Measurements from ENCODE around the gene ADM2.

ADM2 gene

DNA sequence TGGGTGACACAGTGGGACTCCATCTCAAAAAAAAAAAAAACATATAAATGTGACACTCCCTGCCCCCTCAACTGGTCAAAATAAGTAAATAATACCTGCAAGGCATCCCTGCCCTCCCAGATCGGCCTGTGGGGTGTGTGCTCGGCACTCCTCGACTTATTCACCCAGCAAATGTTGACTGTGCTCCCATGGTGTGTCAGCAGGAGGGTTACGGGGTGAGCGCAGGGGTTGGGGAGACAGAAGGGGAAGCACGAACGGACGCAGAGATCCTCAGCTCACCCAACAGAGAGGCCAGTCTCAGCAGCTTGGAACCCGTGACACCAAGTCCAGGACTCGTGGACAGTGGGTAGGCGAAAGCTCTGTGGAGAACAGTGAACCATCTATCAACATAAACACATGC is 1.6 kb upstream of the ADM2 start:
- H3K9me3 ChIP-seq (ENCODE audit: control insufficient read depth, insufficient read depth, low read length) = no peaks in the 10 kb centered on the region
- H4K20me1 ChIP-seq (ENCODE audit: control insufficient read depth, insufficient read depth, low read depth, low read length) = no peaks in the 10 kb centered on the region
- H3K4me2 ChIP-seq (ENCODE audit: low read length) = no peak overlapping the region
- TF ChIP-seq, protein P1, sequence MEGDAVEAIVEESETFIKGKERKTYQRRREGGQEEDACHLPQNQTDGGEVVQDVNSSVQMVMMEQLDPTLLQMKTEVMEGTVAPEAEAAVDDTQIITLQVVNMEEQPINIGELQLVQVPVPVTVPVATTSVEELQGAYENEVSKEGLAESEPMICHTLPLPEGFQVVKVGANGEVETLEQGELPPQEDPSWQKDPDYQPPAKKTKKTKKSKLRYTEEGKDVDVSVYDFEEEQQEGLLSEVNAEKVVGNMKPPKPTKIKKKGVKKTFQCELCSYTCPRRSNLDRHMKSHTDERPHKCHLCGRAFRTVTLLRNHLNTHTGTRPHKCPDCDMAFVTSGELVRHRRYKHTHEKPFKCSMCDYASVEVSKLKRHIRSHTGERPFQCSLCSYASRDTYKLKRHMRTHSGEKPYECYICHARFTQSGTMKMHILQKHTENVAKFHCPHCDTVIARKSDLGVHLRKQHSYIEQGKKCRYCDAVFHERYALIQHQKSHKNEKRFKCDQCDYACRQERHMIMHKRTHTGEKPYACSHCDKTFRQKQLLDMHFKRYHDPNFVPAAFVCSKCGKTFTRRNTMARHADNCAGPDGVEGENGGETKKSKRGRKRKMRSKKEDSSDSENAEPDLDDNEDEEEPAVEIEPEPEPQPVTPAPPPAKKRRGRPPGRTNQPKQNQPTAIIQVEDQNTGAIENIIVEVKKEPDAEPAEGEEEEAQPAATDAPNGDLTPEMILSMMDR (IDR thresholded peaks at IDR 0.05; ENCODE audit: low read depth, low read length, poor library complexity, severe bottlenecking) = no peak
- no peak for TF ChIP-seq EZH2phosphoT487 (IDR thresholded peaks at IDR 0.05; ENCODE audit: borderline replicate concordance, low read length)
- peaks cover under 1% of the 10 kb centered on the region for H3K79me2 ChIP-seq (ENCODE audit: control insufficient read depth, low read length)
- H3K9me2 ChIP-seq (replicated peaks; ENCODE audit: control insufficient read depth, low read length) = no peaks in the 10 kb centered on the region
- H3K4me3 ChIP-seq (ENCODE audit: low read length) = no peak overlapping the region
- no peaks in the 10 kb centered on the region for H3F3A ChIP-seq (ENCODE audit: control insufficient read depth, insufficient read depth)
- H3K4me1 ChIP-seq (ENCODE audit: control insufficient read depth, low read length) = peaks cover 30% of the 10 kb centered on the region
- H3K27ac ChIP-seq (ENCODE audit: low read depth, low read length) = no peak overlapping the region
- peaks cover 32% of the 10 kb centered on the region for H3K27me3 ChIP-seq (ENCODE audit: control insufficient read depth, low read length)
- no peaks in the 10 kb centered on the region for H3K36me3 ChIP-seq (ENCODE audit: control insufficient read depth, low read length)

DNA sequence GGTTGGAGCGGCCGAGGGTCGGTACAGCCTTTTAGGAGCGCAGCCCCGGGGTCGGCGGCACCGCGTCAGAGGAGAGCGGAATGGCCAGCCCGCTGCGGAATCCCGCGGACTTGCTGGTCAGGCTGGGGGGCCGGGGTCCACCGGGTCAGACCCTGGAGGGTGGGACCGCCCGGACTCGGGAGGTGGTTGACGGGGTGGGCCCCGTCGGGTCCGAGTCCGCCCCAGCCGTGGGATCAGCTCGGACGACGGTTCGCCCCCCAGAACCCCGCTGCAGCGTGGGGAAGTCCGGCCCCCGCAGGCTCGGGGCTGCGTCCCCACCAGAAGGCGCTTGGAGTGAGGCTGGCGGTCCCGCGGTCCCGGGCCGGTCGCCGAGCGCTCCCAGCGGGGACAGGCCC is 301 bp upstream of the ADM2 start:
- no peaks in the 10 kb centered on the region for H3F3A ChIP-seq (ENCODE audit: control insufficient read depth, insufficient read depth)
- H3K4me1 ChIP-seq (ENCODE audit: control insufficient read depth, low read length) = peaks cover 23% of the 10 kb centered on the region
- TF ChIP-seq, protein P1 (IDR thresholded peaks at IDR 0.05; ENCODE audit: low read depth, low read length, poor library complexity, severe bottlenecking) = no peak
- TF ChIP-seq EZH2phosphoT487 (IDR thresholded peaks at IDR 0.05; ENCODE audit: borderline replicate concordance, low read length) = no peak
- peak overlapping the region; percentile 80 for H3K4me2 ChIP-seq (ENCODE audit: low read length)
- no peaks in the 10 kb centered on the region for H3K79me2 ChIP-seq (ENCODE audit: control insufficient read depth, low read length)
- H3K9me2 ChIP-seq (replicated peaks; ENCODE audit: control insufficient read depth, low read length) = no peaks in the 10 kb centered on the region
- peaks cover 32% of the 10 kb centered on the region for H3K27me3 ChIP-seq (ENCODE audit: control insufficient read depth, low read length)
- H3K9me3 ChIP-seq (ENCODE audit: control insufficient read depth, insufficient read depth, low read length) = no peaks in the 10 kb centered on the region
- no peaks in the 10 kb centered on the region for H3K36me3 ChIP-seq (ENCODE audit: control insufficient read depth, low read length)
- H3K27ac ChIP-seq (ENCODE audit: low read depth, low read length) = no peak overlapping the region
- no peaks in the 10 kb centered on the region for H4K20me1 ChIP-seq (ENCODE audit: control insufficient read depth, insufficient read depth, low read depth, low read length)
- H3K4me3 ChIP-seq (ENCODE audit: low read length) = peak overlapping the region; percentile 72

DNA sequence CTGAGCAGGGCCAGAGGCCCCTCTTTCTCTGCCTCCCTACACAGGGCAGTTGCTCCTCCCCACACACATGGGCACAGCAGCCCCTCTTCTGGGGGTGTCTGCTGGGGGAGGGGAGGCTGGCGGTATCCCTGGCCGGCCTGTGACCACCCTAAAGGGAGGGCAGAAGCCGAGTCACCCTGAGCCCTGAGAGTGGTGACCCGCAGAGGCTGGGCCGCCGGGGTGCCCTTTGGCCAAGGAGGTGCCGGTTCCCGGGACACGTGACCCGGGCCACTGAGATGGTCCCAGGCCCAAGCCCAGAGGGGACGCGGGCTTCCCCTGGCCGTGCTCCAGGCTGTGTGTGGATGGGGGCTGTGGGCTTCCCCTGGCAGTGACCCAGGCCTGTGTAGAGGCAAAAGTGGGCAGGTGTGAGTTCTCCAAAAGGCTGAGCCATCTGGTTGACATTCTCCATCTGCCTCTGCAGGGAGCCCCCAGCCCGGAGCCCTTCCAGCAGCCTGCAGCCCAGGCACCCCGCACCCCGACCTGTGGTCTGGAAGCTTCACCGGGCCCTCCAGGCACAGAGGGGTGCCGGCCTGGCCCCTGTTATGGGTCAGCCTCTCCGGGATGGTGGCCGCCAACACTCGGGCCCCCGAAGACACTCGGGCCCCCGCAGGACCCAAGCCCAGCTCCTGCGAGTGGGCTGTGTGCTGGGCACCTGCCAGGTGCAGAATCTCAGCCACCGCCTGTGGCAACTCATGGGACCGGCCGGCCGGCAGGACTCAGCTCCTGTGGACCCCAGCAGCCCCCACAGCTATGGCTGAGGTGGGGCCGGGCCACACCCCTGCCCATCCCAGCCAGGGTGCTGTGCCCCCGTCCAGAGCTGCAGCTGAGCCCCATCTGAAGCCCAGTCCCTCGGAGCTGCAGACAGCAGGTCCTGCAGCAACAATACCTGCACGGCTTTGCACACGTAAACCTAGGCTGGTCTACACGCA is 1.0 kb downstream of the ADM2 start:
- Histone ChIP-seq H3K9me3 (ENCODE audit: control insufficient read depth, insufficient read depth, low read length) (no peaks in the 10 kb centered on the region), H3K4me1 (ENCODE audit: control insufficient read depth, low read length) (peaks cover 23% of the 10 kb centered on the region), H3K79me2 (ENCODE audit: control insufficient read depth, low read length) (no peaks in the 10 kb centered on the region), H3F3A (ENCODE audit: control insufficient read depth, insufficient read depth) (no peaks in the 10 kb centered on the region), H4K20me1 (ENCODE audit: control insufficient read depth, insufficient read depth, low read depth, low read length) (no peaks in the 10 kb centered on the region), H3K4me2 (ENCODE audit: low read length) (peak overlapping the region; percentile 80), H3K4me3 (ENCODE audit: low read length) (peak overlapping the region; percentile 72), H3K36me3 (ENCODE audit: control insufficient read depth, low read length) (no peaks in the 10 kb centered on the region), H3K27me3 (ENCODE audit: control insufficient read depth, low read length) (peaks cover 32% of the 10 kb centered on the region), H3K27ac (ENCODE audit: low read depth, low read length) (no peak overlapping the region), H3K9me2 (replicated peaks; ENCODE audit: control insufficient read depth, low read length) (no peaks in the 10 kb centered on the region)
- no peak for TF ChIP-seq EZH2phosphoT487 (IDR thresholded peaks at IDR 0.05; ENCODE audit: borderline replicate concordance, low read length)

DNA sequence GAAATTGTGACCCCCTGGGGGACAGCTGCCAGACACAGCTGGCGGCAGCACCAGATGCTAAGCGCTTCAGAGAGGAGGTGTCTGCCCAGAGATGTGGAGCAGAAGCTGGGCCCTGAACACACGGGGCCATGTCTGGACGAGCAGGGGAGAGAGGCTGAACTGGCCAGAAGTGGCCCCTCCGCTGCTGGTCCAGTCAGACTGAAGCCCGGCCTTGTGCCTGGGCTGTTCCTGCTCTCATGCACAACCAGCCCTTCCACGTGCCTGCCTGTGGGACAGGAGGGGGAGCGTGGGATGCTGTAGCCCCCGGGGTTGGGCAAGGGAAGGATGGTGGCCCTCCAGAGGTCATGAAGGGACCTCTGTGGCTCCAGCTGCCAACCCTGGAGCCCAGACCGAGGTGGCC is 1.8 kb downstream of the ADM2 start:
- TF ChIP-seq, protein P1 (IDR thresholded peaks at IDR 0.05; ENCODE audit: low read depth, low read length, poor library complexity, severe bottlenecking) = no peak
- no peak for TF ChIP-seq EZH2phosphoT487 (IDR thresholded peaks at IDR 0.05; ENCODE audit: borderline replicate concordance, low read length)
- Histone ChIP-seq H4K20me1 (ENCODE audit: control insufficient read depth, insufficient read depth, low read depth, low read length) (no peaks in the 10 kb centered on the region), H3K27me3 (ENCODE audit: control insufficient read depth, low read length) (peaks cover 32% of the 10 kb centered on the region), H3K79me2 (ENCODE audit: control insufficient read depth, low read length) (no peaks in the 10 kb centered on the region), H3K36me3 (ENCODE audit: control insufficient read depth, low read length) (no peaks in the 10 kb centered on the region), H3K27ac (ENCODE audit: low read depth, low read length) (no peak overlapping the region), H3K4me2 (ENCODE audit: low read length) (no peak overlapping the region), H3K9me3 (ENCODE audit: control insufficient read depth, insufficient read depth, low read length) (no peaks in the 10 kb centered on the region), H3F3A (ENCODE audit: control insufficient read depth, insufficient read depth) (no peaks in the 10 kb centered on the region), H3K4me1 (ENCODE audit: control insufficient read depth, low read length) (peaks cover 23% of the 10 kb centered on the region), H3K4me3 (ENCODE audit: low read length) (no peak overlapping the region), H3K9me2 (replicated peaks; ENCODE audit: control insufficient read depth, low read length) (no peaks in the 10 kb centered on the region)
